ENCODE data around the gene RGN. TPM values are rescaled to one million over a fixed set of nuclear protein-coding genes. Genes with fewer than 3 reads are reported as not detected.

The RGN gene
- total RNA-seq, 2 donors from 2014 or later: 3.6 to 10.5 TPM

DNA sequence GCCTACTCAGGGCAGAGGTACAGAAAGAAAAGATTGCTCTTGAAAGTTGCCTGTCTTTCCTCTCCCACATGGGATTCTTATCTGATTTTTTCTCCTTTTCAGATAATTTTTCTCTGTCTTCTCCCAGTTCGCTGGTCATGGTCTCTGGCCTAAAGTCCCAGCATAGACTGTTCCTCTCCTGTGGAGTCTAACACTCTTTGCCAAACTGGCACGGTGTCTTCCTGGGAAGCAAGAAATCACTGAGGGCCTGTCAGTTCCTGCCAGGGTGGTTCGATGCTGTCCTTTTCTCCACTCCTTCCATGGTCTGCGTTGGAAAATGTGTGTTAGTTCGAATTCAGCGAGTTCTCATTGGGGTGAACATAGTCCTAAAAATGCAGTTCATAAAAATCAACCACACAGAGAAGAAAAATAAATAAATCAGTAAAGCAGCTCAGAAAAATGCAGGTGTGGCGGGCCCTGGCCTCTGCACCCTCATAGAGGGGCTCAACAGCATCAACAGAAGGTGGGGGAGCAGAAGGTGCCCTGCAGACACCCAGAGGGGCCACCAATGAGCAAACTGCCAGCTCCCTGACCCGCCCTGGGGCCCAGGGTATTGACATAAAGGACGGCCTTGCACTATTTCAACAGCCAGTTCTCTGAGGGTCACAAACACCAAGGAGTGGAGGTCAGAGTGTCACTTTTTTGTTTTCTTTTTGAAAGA, 2.1 kb downstream of the RGN start:
- no peaks in the 10 kb centered on the region for H3K9me3 ChIP-seq
- intact Hi-C loops (cut with DNase I): loop anchor here (10.0 kb wide), 1 partner anchor 46 kb away; no protein-coding TSS in a partner anchor
- 47% methylated on average over 9 of the region's 9 CpGs for WGBS
- TF ChIP-seq POLR2AphosphoS5 (IDR thresholded peaks at IDR 0.05): no peak
- TF ChIP-seq, protein P1, sequence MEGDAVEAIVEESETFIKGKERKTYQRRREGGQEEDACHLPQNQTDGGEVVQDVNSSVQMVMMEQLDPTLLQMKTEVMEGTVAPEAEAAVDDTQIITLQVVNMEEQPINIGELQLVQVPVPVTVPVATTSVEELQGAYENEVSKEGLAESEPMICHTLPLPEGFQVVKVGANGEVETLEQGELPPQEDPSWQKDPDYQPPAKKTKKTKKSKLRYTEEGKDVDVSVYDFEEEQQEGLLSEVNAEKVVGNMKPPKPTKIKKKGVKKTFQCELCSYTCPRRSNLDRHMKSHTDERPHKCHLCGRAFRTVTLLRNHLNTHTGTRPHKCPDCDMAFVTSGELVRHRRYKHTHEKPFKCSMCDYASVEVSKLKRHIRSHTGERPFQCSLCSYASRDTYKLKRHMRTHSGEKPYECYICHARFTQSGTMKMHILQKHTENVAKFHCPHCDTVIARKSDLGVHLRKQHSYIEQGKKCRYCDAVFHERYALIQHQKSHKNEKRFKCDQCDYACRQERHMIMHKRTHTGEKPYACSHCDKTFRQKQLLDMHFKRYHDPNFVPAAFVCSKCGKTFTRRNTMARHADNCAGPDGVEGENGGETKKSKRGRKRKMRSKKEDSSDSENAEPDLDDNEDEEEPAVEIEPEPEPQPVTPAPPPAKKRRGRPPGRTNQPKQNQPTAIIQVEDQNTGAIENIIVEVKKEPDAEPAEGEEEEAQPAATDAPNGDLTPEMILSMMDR (IDR thresholded peaks at IDR 0.05): no peak
- no peaks in the 10 kb centered on the region for H3K27me3 ChIP-seq (replicated peaks; ENCODE audit: insufficient read depth)
- no peak overlapping the region for H3K4me3 ChIP-seq
- no peak overlapping the region for H3K27ac ChIP-seq
- H3K4me1 ChIP-seq (replicated peaks): no peaks in the 10 kb centered on the region
- H3K36me3 ChIP-seq: no peaks in the 10 kb centered on the region
- DNase-seq (ENCODE audit: low spot score): no peak

DNA sequence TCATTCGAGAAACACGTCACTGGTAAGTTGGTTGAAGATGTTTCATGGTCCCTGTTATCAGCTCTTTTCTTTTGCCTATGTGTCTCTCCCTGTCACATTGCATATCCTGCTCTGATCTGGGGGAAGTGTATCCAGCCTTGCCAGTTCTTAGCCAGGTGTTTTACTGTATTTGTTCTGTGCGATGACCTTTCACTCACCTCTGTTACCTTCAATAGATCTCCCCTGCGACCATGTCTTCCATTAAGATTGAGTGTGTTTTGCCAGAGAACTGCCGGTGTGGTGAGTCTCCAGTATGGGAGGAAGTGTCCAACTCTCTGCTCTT, 2.6 kb downstream of the RGN start:
- no peak for DNase-seq (ENCODE audit: low spot score)

DNA sequence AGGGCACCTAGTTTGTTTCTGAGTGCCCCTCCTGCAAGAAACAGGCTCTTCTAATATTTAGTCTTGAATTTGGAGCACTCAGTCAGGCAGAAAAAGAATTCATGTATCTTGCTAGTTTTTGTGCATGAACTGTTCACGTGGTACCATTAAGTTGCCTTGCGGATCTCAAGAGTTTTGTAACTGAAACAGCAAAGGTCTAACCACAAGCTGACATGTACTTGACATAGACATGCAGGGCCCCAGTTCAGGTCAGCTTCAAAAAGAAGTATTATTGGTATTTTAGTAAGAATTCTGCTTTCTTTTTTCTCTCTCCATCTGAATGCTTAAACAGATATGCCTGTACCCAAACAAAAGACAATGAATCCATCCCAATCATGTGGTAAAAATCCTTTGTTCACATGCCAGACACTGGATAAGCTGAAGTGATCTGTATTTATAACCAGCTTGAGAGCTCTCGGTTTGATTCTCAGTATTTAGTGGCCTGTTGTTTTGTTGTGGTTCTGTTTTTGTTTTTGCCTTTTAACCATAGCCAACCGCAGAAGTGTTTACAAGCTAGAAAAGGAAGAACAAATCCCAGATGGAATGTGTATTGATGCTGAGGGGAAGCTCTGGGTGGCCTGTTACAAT, 13.0 kb downstream of the RGN start:
- Histone ChIP-seq H3K27ac (no peak overlapping the region), H3K9me3 (no peaks in the 10 kb centered on the region), H3K4me3 (no peak overlapping the region), H3K36me3 (no peaks in the 10 kb centered on the region), H3K4me1 (replicated peaks) (no peaks in the 10 kb centered on the region), H3K27me3 (replicated peaks; ENCODE audit: insufficient read depth) (no peaks in the 10 kb centered on the region)
- no peak for DNase-seq (ENCODE audit: low spot score)
- 39% methylated on average over 4 of the region's 4 CpGs for WGBS
- TF ChIP-seq, protein P1 (IDR thresholded peaks at IDR 0.05): no peak
- TF ChIP-seq POLR2AphosphoS5 (IDR thresholded peaks at IDR 0.05) (no peak), POLR2A (IDR thresholded peaks at IDR 0.05) (no peak)
- intact Hi-C loops (cut with DNase I): loop anchor here (5.0 kb wide), 1 partner anchor 189 kb away; no protein-coding TSS in a partner anchor

More for the DNA sequence above, 2.6 kb downstream of the RGN start:
- TF ChIP-seq POLR2A (IDR thresholded peaks at IDR 0.05) (no peak), POLR2AphosphoS5 (IDR thresholded peaks at IDR 0.05) (no peak)
- TF ChIP-seq, protein P1 (IDR thresholded peaks at IDR 0.05): no peak
- intact Hi-C loops (cut with DNase I): loop anchor here (10.0 kb wide), 1 partner anchor 46 kb away; no protein-coding TSS in a partner anchor
- H3K36me3 ChIP-seq: no peaks in the 10 kb centered on the region
- H3K4me3 ChIP-seq: no peak overlapping the region
- 76% methylated on average over 5 of the region's 5 CpGs for WGBS
- H3K27ac ChIP-seq: no peak overlapping the region
- H3K9me3 ChIP-seq: no peaks in the 10 kb centered on the region
- no peaks in the 10 kb centered on the region for H3K4me1 ChIP-seq (replicated peaks)
- no peaks in the 10 kb centered on the region for H3K27me3 ChIP-seq (replicated peaks; ENCODE audit: insufficient read depth)

DNA sequence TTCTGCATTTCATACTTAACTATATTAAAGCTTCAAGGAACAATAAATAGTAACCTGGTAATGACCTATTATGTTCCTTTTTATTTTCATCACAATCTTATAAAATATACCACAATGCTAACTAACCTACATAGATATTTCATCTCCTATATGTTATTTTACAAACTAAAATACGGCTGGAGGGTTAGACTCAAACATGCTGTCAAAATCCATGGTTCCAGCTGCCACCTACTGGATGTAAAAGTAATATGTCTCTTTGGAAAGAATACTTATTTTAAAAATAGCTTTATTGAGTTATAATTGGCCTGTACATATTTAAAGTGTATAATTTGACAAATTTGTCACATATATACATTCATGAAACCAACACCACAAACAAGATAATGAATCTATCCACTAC, 15.0 kb downstream of the RGN start:
- WGBS: 6% methylated on average over 1 of the region's 1 CpG
- intact Hi-C loops (cut with DNase I): loop anchor here (5.0 kb wide), 1 partner anchor 191 kb away; no protein-coding TSS in a partner anchor
- TF ChIP-seq, protein P1 (IDR thresholded peaks at IDR 0.05): peak in 3 of 4 experiments; percentile 21 to 54 (median 45)
- TF ChIP-seq POLR2AphosphoS5 (IDR thresholded peaks at IDR 0.05): no peak
- Histone ChIP-seq H3K4me3 (no peak overlapping the region), H3K27me3 (replicated peaks; ENCODE audit: insufficient read depth) (no peaks in the 10 kb centered on the region), H3K4me1 (replicated peaks) (no peaks in the 10 kb centered on the region), H3K36me3 (no peaks in the 10 kb centered on the region), H3K9me3 (no peaks in the 10 kb centered on the region), H3K27ac (no peak overlapping the region)
- no peak for DNase-seq (ENCODE audit: low spot score)

Measured in prostate gland (tissue), 2 donors.